Skeletal muscle satellite cell (primary cell): Measurements from ENCODE around the gene AGBL5.

Experiments
- H3K27me3 ChIP-seq: 2 replicates; pipeline ENCODE4 v1.7.0; 2013; ENCODE audit warnings: low read length; ENCODE audit not compliant: control insufficient read depth, insufficient read depth
- H3K36me3 ChIP-seq: 2 replicates; pipeline ENCODE4 v1.7.0; 2013; ENCODE audit warnings: mild to moderate bottlenecking, control low read depth, low read length; ENCODE audit not compliant: insufficient read depth
- H3K4me1 ChIP-seq: 2 replicates; pipeline ENCODE4 v1.7.0; 2013; ENCODE audit warnings: low read length; ENCODE audit not compliant: control insufficient read depth, insufficient read depth
- H3K4me2 ChIP-seq: 2 replicates; pipeline ENCODE4 v1.7.0; 2013; ENCODE audit warnings: mild to moderate bottlenecking, low read length
- H3K4me3 ChIP-seq: 2 replicates; pipeline ENCODE4 v1.7.0; 2013; ENCODE audit warnings: low read length
- H3K9ac ChIP-seq: 2 replicates; pipeline ENCODE4 v1.7.0; 2013; ENCODE audit warnings: mild to moderate bottlenecking, low read depth, low read length, moderate library complexity
- H3K9me3 ChIP-seq: replicated peaks from 2 replicates; pipeline ENCODE4 v1.7.0; 2013; ENCODE audit warnings: mild to moderate bottlenecking, control low read depth, low read length

The AGBL5 gene

DNA sequence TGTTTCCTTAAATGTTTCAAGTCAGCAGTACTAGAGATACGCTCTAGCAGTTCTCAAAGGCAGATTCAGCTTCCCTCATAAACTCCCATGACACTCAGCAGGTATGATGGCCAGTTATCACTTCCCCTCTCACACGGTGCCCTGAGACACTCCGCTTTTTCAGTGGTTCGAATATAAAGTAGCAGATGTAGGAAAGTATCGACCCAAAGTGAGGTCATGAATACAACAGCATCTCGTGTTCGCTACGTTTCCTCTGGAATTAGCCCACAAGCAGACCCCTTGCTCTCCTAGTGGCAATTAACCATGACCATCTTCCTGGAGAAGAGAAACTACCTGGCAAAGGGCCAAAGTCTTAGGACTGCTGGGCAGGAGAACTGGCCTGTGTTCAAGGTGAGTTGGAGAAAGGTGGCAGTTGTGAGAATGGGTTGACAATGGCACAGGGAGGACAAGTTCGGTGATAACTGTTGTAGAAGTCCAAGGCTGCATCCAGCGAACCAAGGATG, 9.3 kb upstream of the AGBL5 start:
- H3K9me3 ChIP-seq, result no peaks in the 10 kb centered on the region
- no peaks in the 10 kb centered on the region for H3K27me3 ChIP-seq
- peaks cover 57% of the 10 kb centered on the region for H3K36me3 ChIP-seq
- no peak overlapping the region for H3K4me2 ChIP-seq
- peaks cover 10% of the 10 kb centered on the region for H3K4me1 ChIP-seq
- H3K4me3 ChIP-seq, result no peak overlapping the region
- no peak overlapping the region for H3K9ac ChIP-seq

DNA sequence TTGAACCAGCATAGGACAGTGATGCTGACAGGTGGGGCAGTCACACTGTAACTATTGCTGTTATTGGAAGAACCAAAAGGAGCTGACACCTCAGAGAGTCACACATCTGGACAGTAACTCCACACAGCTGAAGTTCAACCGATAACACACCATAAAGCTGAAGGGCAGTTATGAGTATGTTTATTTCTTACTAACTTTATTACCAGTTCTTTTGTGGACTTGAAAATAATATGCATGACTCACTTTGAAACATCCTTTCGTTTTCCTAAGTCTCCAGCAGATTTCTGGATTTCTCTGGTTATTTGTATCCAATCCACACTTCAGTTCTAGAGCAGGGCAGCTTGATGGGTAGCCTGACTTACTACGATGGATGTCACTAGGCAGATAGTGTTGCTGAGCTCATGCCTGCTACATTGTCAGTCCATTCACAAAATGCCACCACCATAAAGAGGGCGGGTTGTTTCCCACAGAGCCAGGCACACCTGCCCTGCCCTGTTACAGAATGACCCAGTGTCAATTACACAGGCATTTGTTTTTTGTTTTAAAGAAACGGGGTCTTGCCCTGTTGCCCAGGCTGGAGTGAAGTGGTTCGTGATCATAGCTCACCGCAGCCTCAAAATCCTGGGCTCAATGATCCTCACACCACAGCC, 8.4 kb upstream of the AGBL5 start:
- no peaks in the 10 kb centered on the region for H3K27me3 ChIP-seq
- no peak overlapping the region for H3K4me2 ChIP-seq
- H3K4me1 ChIP-seq, result peaks cover 10% of the 10 kb centered on the region
- no peaks in the 10 kb centered on the region for H3K9me3 ChIP-seq
- H3K9ac ChIP-seq, result no peak overlapping the region
- H3K36me3 ChIP-seq, result peaks cover 48% of the 10 kb centered on the region
- no peak overlapping the region for H3K4me3 ChIP-seq

GRCh38 chr2:27049422-27050280, 1.8 kb upstream of the AGBL5 start:
- Histone ChIP-seq H3K4me1 (peaks cover 9% of the 10 kb centered on the region), H3K9me3 (no peaks in the 10 kb centered on the region), H3K36me3 (peaks cover 6% of the 10 kb centered on the region), H3K27me3 (no peaks in the 10 kb centered on the region), H3K4me3 (peak overlapping the region; percentile 93), H3K9ac (peak overlapping the region; percentile 79), H3K4me2 (peak overlapping the region; percentile 99)

DNA sequence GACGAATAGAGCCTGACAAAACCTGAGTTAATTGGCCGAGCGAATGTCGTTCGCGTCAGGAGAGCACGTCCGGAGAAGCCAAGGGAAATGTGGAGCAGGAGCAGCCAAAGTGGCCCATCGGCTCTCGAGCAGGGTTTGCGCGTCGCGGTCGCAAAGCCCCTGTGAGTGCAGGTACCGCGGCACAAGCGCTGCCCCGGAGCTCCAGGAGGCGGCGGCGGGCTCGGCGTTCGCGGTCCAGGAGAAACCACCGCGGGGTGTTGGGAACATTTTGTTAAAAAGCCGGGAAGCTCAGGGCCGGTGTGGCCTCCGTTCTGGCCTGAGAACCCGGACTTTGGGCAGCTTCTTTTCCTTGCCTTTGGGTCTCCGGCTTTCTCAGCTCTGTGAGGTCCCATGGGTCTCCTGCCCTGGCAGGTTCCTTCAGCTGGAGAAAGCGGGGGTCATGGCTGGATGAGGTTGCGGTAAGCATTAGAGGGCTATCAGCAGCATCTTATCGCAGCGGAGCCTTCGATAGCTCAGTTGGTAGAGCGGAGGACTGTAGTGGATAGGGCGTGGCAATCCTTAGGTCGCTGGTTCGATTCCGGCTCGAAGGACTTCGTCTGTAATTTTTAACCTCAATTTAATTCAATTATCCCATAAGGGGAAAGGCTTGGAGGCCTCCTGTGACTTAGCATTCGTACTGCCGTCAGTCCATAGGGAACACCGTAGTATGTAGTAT, 1.0 kb upstream of the AGBL5 start:
- peaks cover 6% of the 10 kb centered on the region for H3K36me3 ChIP-seq
- H3K4me2 ChIP-seq, result peak overlapping the region; percentile 99
- peak overlapping the region; percentile 93 for H3K4me3 ChIP-seq
- no peaks in the 10 kb centered on the region for H3K9me3 ChIP-seq
- peak overlapping the region; percentile 79 for H3K9ac ChIP-seq
- H3K4me1 ChIP-seq, result peaks cover 9% of the 10 kb centered on the region
- H3K27me3 ChIP-seq, result no peaks in the 10 kb centered on the region

DNA sequence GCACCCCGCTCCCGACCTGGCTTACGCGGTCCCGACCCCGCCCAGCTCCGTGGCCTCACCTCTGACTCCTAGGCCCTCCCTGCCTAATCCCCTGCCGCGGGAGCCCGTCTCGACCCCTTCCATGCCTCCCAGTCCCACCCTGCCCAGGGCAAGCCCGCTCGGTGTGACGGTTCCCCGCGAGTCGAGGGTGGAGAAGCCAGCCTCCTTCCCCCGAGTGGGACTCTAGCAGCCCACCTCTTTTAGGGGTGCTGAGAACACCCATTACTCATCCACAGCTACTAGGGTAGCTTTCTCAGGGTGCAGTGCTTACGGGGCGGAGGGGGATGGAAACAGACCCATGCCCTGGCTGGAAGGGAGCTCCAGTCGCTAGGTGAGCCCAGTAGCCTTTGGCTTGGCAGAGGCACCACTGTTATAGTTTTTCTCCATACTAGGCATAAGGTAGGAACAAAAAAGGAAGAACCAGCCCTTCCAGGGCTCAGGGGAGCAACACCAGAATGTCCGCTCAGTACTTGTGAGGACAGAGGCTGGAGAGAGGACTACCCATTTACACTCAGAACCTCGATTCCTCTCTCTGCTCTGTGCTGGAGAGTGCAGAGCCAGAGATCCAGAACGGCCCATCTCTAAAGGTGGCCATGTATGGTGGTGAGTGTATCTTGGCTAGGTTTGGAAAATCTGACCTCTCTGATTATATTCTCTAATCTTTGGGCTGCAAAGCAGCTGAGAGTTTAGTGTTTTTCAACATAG, 606 bp downstream of the AGBL5 start:
- Histone ChIP-seq H3K9me3 (no peaks in the 10 kb centered on the region), H3K9ac (peak overlapping the region; percentile 81), H3K27me3 (no peaks in the 10 kb centered on the region), H3K4me2 (peak overlapping the region; percentile 99), H3K4me3 (peak overlapping the region; percentile 89), H3K4me1 (peaks cover 9% of the 10 kb centered on the region), H3K36me3 (peaks cover 11% of the 10 kb centered on the region)

- Histone ChIP-seq H3K27me3 (no peaks in the 10 kb centered on the region), H3K36me3 (peaks cover 11% of the 10 kb centered on the region), H3K4me1 (peaks cover 9% of the 10 kb centered on the region)
These were observed 1.9 kb downstream of the AGBL5 start for GRCh38 chr2:27053321-27053720.

DNA sequence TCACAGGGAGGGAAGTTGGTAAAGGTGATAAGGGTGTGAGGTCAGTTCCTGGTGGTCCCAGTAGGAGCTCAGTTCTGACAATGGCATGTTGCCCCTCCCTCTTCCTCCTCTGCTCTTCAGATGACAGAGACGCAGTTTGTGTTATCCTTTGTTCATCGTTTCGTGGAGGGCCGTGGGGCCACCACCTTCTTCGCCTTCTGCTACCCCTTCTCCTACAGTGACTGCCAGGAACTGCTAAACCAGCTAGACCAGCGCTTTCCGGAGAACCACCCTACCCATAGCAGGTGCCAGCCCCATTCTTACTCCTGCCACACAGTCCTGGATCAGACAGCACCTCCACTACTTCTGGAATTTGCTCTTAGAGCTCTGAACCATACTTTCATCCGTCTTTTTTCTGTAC, 2.3 kb downstream of the AGBL5 start:
- Histone ChIP-seq H3K27me3 (no peaks in the 10 kb centered on the region), H3K9ac (no peak overlapping the region), H3K4me3 (no peak overlapping the region), H3K9me3 (no peaks in the 10 kb centered on the region), H3K4me2 (no peak overlapping the region), H3K36me3 (peaks cover 11% of the 10 kb centered on the region), H3K4me1 (peaks cover 9% of the 10 kb centered on the region)

More at GRCh38 chr2:27053321-27053720, 1.9 kb downstream of the AGBL5 start:
- no peak overlapping the region for H3K4me3 ChIP-seq
- H3K9me3 ChIP-seq, result no peaks in the 10 kb centered on the region
- no peak overlapping the region for H3K9ac ChIP-seq
- no peak overlapping the region for H3K4me2 ChIP-seq

GRCh38 chr2:27054721-27055120, 3.3 kb downstream of the AGBL5 start:
- Histone ChIP-seq H3K9ac (no peak overlapping the region), H3K27me3 (no peaks in the 10 kb centered on the region), H3K4me1 (peaks cover 4% of the 10 kb centered on the region), H3K9me3 (no peaks in the 10 kb centered on the region), H3K36me3 (peaks cover 15% of the 10 kb centered on the region), H3K4me3 (no peak overlapping the region), H3K4me2 (no peak overlapping the region)

GRCh38 chr2:27057184-27057583, 5.7 kb downstream of the AGBL5 start:
- Histone ChIP-seq H3K9ac (no peak overlapping the region), H3K9me3 (no peaks in the 10 kb centered on the region), H3K27me3 (no peaks in the 10 kb centered on the region), H3K4me3 (no peak overlapping the region), H3K4me2 (no peak overlapping the region), H3K36me3 (peaks cover 20% of the 10 kb centered on the region), H3K4me1 (no peaks in the 10 kb centered on the region)

DNA sequence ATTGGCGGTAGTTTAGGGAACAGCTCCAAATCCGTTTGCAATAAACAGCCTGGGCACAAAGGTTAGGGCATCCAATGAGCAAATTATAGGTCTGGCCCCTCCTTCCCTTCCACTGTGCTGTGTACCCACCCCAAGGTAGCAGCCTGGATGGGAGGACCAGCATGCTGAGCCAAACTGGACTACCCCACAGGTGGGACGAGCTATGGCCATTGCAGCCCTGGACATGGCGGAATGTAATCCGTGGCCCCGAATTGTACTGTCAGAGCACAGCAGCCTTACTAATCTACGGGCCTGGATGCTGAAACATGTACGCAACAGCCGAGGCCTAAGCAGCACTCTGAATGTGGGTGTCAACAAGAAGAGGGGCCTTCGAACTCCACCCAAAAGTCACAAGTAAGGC, 6.7 kb downstream of the AGBL5 start:
- Histone ChIP-seq H3K27me3 (no peaks in the 10 kb centered on the region), H3K36me3 (peaks cover 20% of the 10 kb centered on the region), H3K9ac (no peak overlapping the region), H3K4me2 (no peak overlapping the region), H3K9me3 (no peaks in the 10 kb centered on the region), H3K4me3 (no peak overlapping the region), H3K4me1 (no peaks in the 10 kb centered on the region)
